NCI-H1694 (cell line): ENCODE results near the gene ADAM10.

Experiments
- DNase-seq: peaks from one replicate; lab custom pipeline; 2025; lab: John Stamatoyannopoulos, UW

The ADAM10 gene

GRCh38 chr15:58551764-58552504 lies 197.6 kb downstream of the ADAM10 start:
- no peak for DNase-seq

- DNase-seq, result no peak
Observed at GRCh38 chr15:58551084-58551763, 198.3 kb downstream of the ADAM10 start.

DNA sequence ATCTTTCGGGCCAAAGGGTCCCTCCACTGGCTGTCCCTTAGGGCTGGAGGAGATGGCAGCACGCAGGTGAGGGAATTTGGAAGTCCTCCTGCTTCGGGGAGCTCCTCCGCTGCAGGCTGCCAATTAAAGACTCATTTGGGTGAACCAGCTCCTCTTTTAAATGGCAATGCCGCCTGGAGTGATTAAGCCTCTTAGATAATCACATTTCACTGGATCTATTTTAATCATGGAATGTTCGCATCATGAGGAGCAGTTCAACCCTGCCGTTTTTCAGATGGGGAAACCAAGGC lies 199.8 kb downstream of the ADAM10 start:
- DNase-seq, result no peak

GRCh38 chr15:58549013-58549784 lies 200.3 kb downstream of the ADAM10 start:
- no peak for DNase-seq

- no peak for DNase-seq
Observed at GRCh38 chr15:58548308-58549012, 201.0 kb downstream of the ADAM10 start.

- DNase-seq, result no peak
Observed at GRCh38 chr15:58547628-58548307, 201.7 kb downstream of the ADAM10 start.

- no peak for DNase-seq
Observed at GRCh38 chr15:58546635-58547627, 202.6 kb downstream of the ADAM10 start.

GRCh38 chr15:58546066-58546591 lies 203.4 kb downstream of the ADAM10 start:
- no peak for DNase-seq

DNA sequence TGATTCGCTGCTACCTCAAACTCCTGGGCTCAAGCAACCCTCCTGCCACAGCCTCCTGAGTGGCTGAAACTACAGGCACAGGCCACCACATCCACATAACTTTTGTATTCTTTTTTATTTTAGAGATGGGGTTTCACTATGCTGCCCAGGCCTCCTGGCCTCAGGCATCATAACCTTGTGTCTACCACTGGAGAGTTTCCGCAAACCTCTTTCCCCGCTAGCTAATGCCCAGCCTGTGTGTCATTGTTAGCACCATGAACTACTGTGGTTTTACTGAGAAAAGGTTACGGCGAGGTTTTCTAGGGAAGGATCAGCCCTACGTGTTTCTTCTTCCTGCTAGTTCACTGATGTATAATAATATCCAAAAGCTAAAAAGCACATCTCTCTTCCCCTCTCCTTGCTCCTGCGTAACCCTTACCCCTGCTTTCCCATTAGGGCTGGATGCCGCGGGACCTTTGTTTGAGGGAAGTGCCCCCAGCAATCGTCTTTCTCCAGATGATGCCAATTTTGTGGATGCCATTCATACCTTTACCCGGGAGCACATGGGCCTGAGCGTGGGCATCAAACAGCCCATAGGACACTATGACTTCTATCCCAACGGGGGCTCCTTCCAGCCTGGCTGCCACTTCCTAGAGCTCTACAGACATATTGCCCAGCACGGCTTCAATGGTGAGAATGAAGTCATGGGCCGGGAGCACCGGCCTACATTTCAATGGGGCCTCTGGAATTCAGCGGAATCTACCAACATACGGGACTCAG lies 204.0 kb downstream of the ADAM10 start:
- no peak for DNase-seq

DNA sequence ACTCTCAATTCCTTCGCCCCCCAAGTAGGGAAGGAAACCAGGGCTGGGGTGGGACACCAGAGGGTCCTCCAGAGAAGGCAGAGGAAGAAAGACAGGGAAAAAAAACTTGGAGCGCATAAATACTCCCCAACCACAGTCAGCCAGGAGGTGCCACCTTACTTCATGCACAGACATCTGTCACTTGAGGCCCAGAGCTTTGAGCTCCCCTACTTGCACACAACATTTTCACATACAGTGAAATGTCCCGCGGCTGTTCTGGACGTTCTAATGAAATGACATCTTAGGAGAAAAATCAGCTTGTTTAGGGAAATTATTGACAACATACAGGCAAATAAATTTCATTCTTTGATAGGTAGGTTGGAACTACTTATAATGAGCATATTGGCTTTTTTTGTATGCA lies 204.8 kb downstream of the ADAM10 start:
- DNase-seq, result no peak

GRCh38 chr15:58543664-58544335 lies 205.7 kb downstream of the ADAM10 start:
- no peak for DNase-seq

DNA sequence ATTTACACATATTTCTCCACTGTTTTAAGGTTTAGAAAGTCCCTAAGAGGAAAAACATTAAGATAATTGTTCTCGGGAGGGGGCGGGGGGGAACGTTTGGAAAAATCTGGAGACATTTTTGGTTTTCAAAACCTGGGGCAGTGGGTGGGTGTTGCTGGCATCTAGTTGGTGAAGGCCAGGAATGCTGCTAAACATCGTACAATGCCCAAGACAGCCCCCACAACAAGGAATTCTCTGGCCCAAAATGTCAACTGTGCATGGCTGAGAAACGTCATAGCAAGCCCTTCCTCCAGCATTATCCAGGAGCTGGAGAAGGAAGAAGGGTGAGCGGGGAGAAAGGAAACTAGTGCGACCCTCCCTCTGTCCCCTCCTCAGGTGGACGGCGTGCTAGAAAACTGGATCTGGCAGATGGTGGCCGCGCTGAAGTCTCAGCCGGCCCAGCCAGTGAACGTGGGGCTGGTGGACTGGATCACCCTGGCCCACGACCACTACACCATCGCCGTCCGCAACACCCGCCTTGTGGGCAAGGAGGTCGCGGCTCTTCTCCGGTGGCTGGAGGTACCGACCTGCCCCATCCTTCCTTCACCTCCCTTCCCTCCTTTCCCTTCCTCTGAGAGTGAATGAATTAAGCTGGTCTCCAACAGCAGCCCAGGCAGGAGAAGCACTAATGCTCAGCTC lies 208.0 kb downstream of the ADAM10 start:
- no peak for DNase-seq

DNA sequence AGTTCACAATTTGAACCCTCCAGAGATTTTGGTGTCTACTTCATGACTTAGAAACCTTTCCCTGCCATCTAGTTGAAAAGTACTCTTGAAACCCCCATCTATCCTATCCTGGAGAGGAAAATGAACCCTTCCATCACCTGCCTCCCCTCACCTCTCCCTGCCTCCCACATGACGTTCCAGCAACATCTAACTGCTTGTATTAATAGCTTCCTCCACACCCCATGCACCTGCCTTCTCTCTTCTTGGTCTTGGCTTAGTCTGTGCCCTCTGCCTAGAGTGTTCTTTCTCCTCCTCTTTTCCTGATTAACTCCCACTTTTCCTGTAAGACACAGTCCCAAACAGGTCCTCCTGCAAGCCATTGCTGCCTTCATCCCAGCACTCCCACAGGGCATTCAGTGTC lies 210.0 kb downstream of the ADAM10 start:
- no peak for DNase-seq

DNA sequence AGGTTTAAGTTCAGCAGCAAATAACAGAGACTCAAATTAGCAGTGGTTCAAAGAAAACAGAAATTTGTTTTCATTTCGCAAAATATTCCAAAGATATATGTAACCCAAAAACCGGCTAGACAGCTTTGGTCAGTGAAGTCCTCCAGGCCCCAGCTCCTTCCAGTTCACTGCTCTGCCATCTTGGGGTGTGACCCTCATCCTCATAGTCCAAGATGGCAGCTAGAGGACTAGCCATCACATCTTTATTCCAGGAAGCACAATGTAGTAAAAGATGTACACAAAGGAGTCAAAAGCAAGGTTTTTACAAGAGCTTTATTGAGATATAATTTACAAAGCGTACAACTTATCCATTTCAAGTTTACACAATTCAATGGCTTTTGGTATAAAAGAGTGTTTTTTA lies 210.6 kb downstream of the ADAM10 start:
- DNase-seq, result no peak
